Bronchial epithelial cell (primary cell): ENCODE results near the gene TM9SF3. TPM values are rescaled to one million over a fixed set of nuclear protein-coding genes. Genes with fewer than 3 reads are reported as not detected.

ENCODE experiments used
- DNase-seq: peaks from one replicate; pipeline ENCODE4 v3.0.0-alpha.2; 2010; ENCODE audit warnings: low read depth
- FAIRE-seq: peaks from 2 replicates; lab custom pipeline; 2011; peaks lifted over from hg19 to GRCh38; lab: Jason Lieb, UNC
- H3K27me3 ChIP-seq: 2 replicates; pipeline ENCODE4 v1.5.1; 2011; ENCODE audit warnings: low read length; ENCODE audit not compliant: control insufficient read depth, insufficient read depth
- H3K36me3 ChIP-seq: 2 replicates; pipeline ENCODE4 v1.5.1; 2011; ENCODE audit warnings: low read length; ENCODE audit not compliant: control insufficient read depth, insufficient read depth
- H3K4me3 ChIP-seq: 2 replicates; pipeline ENCODE4 v1.5.1; 2011; ENCODE audit warnings: mild to moderate bottlenecking, low read depth, low read length, control low read depth
- CTCF ChIP-seq: IDR thresholded peaks from 2 replicates; pipeline ENCODE4 v1.5.1; 2011; ENCODE audit warnings: mild to moderate bottlenecking, moderate library complexity, low read length, control low read depth, inconsistent platforms; ENCODE audit not compliant: insufficient read depth, severe bottlenecking
- total RNA-seq: library from RNA; depleted of rRNA; stranded (reverse); fragments of >200 nt; gene quantifications from 2 replicates; pipeline ENCODE4 v1.2.1, GENCODE V29; 2014

Gene TM9SF3
- total RNA-seq, 1 donor from 2014 or later, result 145 TPM

DNA sequence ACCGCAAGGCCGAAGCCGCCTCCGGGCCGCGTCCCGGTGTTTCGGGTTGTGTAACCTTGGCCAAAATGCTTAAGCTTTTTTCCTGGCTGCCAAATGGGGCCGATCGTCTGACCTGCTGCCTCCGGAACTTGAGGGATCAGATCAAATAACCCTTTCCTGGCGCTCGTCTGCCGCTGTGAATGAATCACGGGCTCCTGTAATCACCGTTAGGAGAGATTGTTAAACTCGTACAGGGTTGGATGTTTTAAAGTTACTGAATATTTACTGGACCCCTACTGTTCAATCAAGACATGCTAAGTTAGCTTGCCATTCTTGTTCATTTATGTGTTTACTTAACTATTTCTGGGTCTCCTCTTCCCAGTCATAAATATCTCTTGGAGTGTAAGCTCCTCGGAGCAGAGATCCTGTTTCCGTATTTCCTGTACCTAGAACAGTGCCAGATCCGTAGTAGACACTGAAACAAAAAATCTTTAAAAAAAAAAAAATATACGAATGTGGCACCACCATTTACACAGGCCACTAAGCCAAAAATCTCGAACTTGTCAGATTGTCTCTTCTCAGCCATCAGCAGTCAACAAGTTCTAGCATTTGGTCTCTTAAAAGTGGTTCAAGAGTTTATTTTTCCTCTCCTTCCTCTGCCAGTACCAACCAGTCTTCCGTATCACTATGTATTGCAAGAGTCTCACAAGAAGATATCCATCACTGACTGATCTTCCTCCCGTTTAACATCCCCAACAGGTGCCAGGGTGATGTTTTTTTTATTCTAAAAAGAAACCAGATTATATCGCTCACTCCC is 650 bp upstream of the TM9SF3 start:
- peak; percentile 74 for DNase-seq
- no peak for FAIRE-seq

GRCh38 chr10:96585736-96586418 is 935 bp downstream of the TM9SF3 start:
- peak overlapping the region; percentile 95 for H3K4me3 ChIP-seq
- FAIRE-seq, result no peak
- DNase-seq, result peak; percentile 14

More for the DNA sequence above, 650 bp upstream of the TM9SF3 start:
- H3K4me3 ChIP-seq, result peak overlapping the region; percentile 95
- TF ChIP-seq CTCF, result no peak
- no peaks in the 10 kb centered on the region for H3K27me3 ChIP-seq
- no peaks in the 10 kb centered on the region for H3K36me3 ChIP-seq

DNA sequence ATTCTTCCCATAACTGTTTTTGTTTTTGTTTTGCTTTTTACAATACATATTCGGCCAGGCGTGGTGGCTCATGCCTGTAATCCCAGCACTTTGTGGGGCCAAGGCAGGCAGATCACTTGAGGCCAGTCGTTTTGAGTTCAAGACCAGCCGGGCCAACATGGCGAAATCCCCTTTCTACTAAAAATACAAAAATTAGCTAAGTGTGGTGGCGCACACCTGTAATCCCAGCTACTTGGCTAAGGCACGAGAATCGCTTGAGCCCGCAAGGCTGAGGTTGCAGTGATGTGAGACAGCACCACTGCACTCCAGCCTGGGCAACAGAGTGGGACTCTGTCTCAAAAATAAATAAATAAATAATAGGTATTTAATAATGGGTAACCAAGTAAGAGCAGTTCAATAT is 2.3 kb downstream of the TM9SF3 start:
- Histone ChIP-seq H3K36me3 (no peaks in the 10 kb centered on the region), H3K27me3 (no peaks in the 10 kb centered on the region), H3K4me3 (no peak overlapping the region)
- TF ChIP-seq CTCF, result no peak
- FAIRE-seq (no peak), DNase-seq (no peak)

More at GRCh38 chr10:96585736-96586418, 935 bp downstream of the TM9SF3 start:
- TF ChIP-seq CTCF, result no peak
- H3K36me3 ChIP-seq, result no peaks in the 10 kb centered on the region
- no peaks in the 10 kb centered on the region for H3K27me3 ChIP-seq

DNA sequence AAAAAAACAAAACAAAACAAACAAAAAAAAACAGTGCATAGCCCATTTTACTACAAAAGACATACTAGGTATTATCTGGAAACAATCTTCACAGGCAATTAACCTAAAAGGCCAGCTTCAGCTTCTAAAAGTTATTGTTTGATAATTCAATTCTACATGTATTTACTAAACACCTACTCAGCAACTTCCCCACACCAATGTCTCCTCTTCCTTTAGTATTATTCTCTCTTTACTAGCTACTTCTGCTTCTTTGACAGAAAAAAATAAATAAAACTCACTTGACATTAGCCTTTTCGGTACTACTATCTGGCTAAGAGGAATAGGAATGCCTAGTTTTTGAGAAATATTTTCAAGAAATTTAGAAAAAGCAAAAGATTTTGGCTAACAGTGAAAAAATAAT is 2.8 kb downstream of the TM9SF3 start:
- no peaks in the 10 kb centered on the region for H3K27me3 ChIP-seq
- no peak for DNase-seq
- no peaks in the 10 kb centered on the region for H3K36me3 ChIP-seq
- no peak for FAIRE-seq
- TF ChIP-seq CTCF, result no peak
- H3K4me3 ChIP-seq, result no peak overlapping the region

GRCh38 chr10:96579133-96579532 is 7.7 kb downstream of the TM9SF3 start:
- DNase-seq, result no peak
- H3K27me3 ChIP-seq, result no peaks in the 10 kb centered on the region
- no peak overlapping the region for H3K4me3 ChIP-seq
- TF ChIP-seq CTCF, result no peak
- FAIRE-seq, result no peak
- no peaks in the 10 kb centered on the region for H3K36me3 ChIP-seq
